Transverse colon (tissue), 4 donors: ENCODE measurements around the gene SERPIND1. TPM values are rescaled to one million over a fixed set of nuclear protein-coding genes. Genes with fewer than 3 reads are reported as not detected.

ENCODE experiments used
- DNase-seq: peaks from one replicate; pipeline ENCODE4 v3.0.0-alpha.2; 2019
- H3K27ac ChIP-seq, 4 donors: fragments of 200-600 bp; sonication (generic); 2 replicates each; pipeline ENCODE4 v1.5.1; 2016 to 2018; ENCODE audit warnings: inconsistent platforms in 4 of 4
- H3K27me3 ChIP-seq: fragments of 200-600 bp; sonication (generic); 2 replicates; pipeline ENCODE4 v1.5.1; 2017; ENCODE audit warnings: inconsistent platforms
- H3K36me3 ChIP-seq, 4 donors: fragments of 200-600 bp; sonication (generic); 2 replicates each; pipeline ENCODE4 v1.5.1; 2017 to 2019; ENCODE audit warnings: inconsistent platforms in 4 of 4
- H3K4me1 ChIP-seq, 4 donors: fragments of 200-600 bp; sonication (generic); 2 replicates each; pipeline ENCODE4 v1.5.1; 2017 to 2020; ENCODE audit warnings: inconsistent platforms in 4 of 4
- H3K4me3 ChIP-seq, 4 donors: fragments of 200-600 bp; sonication (generic); 1 replicate in 1 of 4; 2 replicates in 3 of 4; pipeline versions ENCODE4 v1.5.1 to v1.6.1; 2017 to 2019; ENCODE audit warnings: inconsistent platforms in 4 of 4
- H3K9me3 ChIP-seq, 2 donors: fragments of 200-600 bp; sonication (generic); 2 replicates each; pipeline ENCODE4 v1.5.1; 2017 to 2019; ENCODE audit warnings: inconsistent platforms in 2 of 2
- EP300 ChIP-seq: sonication (generic); formaldehyde crosslinking; IDR thresholded peaks from one replicate; pipeline ENCODE4 v1.6.1; 2017; ENCODE audit warnings: antibody characterized with exemption, low read depth
- POLR2A ChIP-seq: fragments of 450-650 bp; IDR thresholded peaks from one replicate; pipeline ENCODE4 v1.6.1; 2016; ENCODE audit warnings: antibody characterized with exemption, mild to moderate bottlenecking, moderate library complexity
- POLR2AphosphoS5 ChIP-seq, 3 donors: sonication (generic); formaldehyde crosslinking; IDR thresholded peaks; one replicate each; pipeline ENCODE4 v1.6.1; 2016; ENCODE audit warnings: antibody characterized with exemption in 3 of 3
- WGBS, 2 donors: methylation state at CpG; one replicate each; pipeline ENCODE4 v1.1.5; 2018; ENCODE audit warnings: low coverage in 1 of 2; 5-methylcytosine and 5-hydroxymethylcytosine counted together
- in situ Hi-C, 4 donors: fragments of 200-750 bp; cut with MboI; loops; one replicate each; pipeline versions ENCODE4 v1.15.0 to v1.15.1; 2017; ENCODE audit warnings: low sequenced_read_pairs in 3 of 4, low pct_ligation_motif_present in 1 of 4, low pct_unique_long_range_greater_than_20kb in 1 of 4
- intact Hi-C: fragments of 100-400 bp; cut with DNase I; formaldehyde crosslinking; loops from one replicate; pipeline ENCODE4 v1.15.1; 2023; ENCODE audit warnings: low total_unique reads
- total RNA-seq, 4 donors: library from RNA; depleted of rRNA; stranded (reverse); fragments of >200 nt; gene quantifications; one replicate each; pipeline ENCODE4 v1.1.0, GENCODE V29; 2016
- TF ChIP-seq, protein P1 (sequence below), 5 experiments: fragments of 200-600 bp in 3 of 5; fragments of 450-650 bp in 2 of 5; sonication (generic) in 3 of 5; IDR thresholded peaks; 1 replicate in 2 of 5; 2 replicates in 3 of 5; pipeline ENCODE4 v1.5.1; 2016 to 2017; ENCODE audit warnings: antibody characterized with exemption in 5 of 5, inconsistent platforms in 3 of 5, mild to moderate bottlenecking in 2 of 5, moderate library complexity in 1 of 5

The SERPIND1 gene
- total RNA-seq, 4 donors from 2014 or later: not detected

DNA sequence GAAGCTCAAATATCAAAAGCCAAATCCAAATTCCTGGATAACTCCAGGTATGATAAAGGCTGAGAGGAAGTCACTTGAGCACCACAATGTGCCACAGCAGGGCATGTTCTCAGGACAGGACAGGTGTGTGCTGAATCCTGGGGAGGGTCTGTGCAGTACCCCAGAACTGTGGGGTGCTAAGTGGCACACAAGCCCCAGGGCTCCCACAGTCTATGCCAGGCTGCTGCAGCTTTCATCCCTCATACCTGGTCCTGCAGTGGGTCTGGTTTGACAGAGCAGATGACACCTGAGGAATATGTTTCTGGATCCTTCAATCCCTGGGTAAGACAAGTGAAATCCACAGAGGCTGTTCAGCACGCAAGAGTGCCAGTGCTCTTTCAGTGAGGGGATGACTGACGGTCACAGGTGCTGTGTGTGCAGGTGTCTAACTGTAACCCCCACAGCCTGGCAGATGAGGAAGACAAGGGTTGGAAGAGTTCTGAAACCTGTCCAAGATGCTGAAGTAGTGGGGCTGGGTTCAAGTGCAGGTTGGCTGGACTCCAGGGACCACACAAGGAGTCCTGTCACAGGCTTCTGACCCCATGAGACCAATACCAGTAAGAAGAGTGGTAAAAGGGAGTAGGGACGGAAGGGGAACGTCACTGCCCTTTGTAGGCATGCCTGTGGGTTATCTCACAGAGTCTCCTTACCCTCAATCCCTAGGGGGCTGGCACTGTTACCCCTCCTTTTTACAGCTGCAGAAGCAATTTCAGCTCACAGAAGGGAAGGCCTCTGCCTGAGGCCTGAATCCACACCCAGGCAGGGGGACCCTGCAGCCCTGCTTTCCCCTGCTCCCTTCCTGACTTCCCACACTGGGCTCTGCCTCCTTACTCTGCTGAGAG, 14.1 kb downstream of the SERPIND1 start:
- TF ChIP-seq POLR2AphosphoS5 (IDR thresholded peaks at IDR 0.05) (no peak), EP300 (no peak), POLR2A (no peak)
- TF ChIP-seq, protein P1, sequence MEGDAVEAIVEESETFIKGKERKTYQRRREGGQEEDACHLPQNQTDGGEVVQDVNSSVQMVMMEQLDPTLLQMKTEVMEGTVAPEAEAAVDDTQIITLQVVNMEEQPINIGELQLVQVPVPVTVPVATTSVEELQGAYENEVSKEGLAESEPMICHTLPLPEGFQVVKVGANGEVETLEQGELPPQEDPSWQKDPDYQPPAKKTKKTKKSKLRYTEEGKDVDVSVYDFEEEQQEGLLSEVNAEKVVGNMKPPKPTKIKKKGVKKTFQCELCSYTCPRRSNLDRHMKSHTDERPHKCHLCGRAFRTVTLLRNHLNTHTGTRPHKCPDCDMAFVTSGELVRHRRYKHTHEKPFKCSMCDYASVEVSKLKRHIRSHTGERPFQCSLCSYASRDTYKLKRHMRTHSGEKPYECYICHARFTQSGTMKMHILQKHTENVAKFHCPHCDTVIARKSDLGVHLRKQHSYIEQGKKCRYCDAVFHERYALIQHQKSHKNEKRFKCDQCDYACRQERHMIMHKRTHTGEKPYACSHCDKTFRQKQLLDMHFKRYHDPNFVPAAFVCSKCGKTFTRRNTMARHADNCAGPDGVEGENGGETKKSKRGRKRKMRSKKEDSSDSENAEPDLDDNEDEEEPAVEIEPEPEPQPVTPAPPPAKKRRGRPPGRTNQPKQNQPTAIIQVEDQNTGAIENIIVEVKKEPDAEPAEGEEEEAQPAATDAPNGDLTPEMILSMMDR (IDR thresholded peaks at IDR 0.05): no peak
- Histone ChIP-seq H3K9me3 (no peaks in the 10 kb centered on the region), H3K27ac (no peak overlapping the region), H3K4me3 (no peak overlapping the region), H3K36me3 (peaks cover 0 to 8% (median 3%) of the 10 kb centered on the region in 4 donors), H3K4me1 (peaks cover 0 to 4% (median 0%) of the 10 kb centered on the region in 4 donors), H3K27me3 (no peaks in the 10 kb centered on the region)
- no peak for DNase-seq
- intact Hi-C loops (no loop called here), in situ Hi-C loops (no loop called here)
- 89 to 95% methylated on average over 3 to 4 of the region's 4 CpGs for WGBS, 2 donors

DNA sequence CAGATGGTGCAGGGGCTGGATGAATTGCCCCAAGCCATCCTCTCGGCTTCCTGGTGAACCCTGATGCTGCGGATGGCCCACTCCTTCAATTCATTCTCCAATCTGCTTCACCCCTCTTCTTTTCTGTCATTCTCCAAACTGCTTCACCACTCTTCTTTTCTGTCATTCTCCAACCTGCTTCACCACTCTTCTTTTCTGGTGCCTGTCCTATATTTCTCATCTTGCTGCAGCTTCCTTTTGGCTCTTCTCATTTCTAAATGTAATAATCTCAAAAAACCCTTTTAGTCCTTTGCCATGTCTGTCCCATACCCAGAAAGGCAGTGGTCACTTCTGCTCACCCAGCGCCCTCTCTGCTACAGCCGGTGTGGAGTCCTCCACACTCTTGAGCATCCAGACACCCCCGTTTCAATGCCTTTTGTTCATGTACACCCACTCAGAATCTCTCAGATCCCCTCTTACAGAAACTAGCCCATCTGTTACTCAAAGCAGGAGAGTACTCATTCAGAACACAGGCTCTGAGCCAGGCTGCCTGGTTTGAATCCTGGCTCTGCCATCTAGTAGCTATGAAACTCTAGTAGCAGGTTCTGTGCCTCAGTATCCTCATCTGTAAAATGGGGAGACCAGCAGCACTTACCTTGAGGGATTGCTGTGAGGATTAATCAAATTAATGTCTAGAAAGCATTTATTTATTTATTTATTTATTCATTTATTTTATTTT, 14.9 kb downstream of the SERPIND1 start:
- Histone ChIP-seq H3K9me3 (no peaks in the 10 kb centered on the region), H3K27me3 (no peaks in the 10 kb centered on the region), H3K4me1 (peaks cover 0 to 4% (median 0%) of the 10 kb centered on the region in 4 donors), H3K4me3 (no peak overlapping the region), H3K36me3 (peaks cover 0 to 8% (median 3%) of the 10 kb centered on the region in 4 donors), H3K27ac (no peak overlapping the region)
- no peak for TF ChIP-seq EP300
- TF ChIP-seq POLR2A: no peak
- no peak for TF ChIP-seq POLR2AphosphoS5 (IDR thresholded peaks at IDR 0.05)
- TF ChIP-seq, protein P1 (IDR thresholded peaks at IDR 0.05): no peak
- DNase-seq: no peak
- in situ Hi-C loops: no loop called here
- 93 to 100% methylated on average over 4 to 5 of the region's 5 CpGs for WGBS, 2 donors
- intact Hi-C loops: no loop called here

DNA sequence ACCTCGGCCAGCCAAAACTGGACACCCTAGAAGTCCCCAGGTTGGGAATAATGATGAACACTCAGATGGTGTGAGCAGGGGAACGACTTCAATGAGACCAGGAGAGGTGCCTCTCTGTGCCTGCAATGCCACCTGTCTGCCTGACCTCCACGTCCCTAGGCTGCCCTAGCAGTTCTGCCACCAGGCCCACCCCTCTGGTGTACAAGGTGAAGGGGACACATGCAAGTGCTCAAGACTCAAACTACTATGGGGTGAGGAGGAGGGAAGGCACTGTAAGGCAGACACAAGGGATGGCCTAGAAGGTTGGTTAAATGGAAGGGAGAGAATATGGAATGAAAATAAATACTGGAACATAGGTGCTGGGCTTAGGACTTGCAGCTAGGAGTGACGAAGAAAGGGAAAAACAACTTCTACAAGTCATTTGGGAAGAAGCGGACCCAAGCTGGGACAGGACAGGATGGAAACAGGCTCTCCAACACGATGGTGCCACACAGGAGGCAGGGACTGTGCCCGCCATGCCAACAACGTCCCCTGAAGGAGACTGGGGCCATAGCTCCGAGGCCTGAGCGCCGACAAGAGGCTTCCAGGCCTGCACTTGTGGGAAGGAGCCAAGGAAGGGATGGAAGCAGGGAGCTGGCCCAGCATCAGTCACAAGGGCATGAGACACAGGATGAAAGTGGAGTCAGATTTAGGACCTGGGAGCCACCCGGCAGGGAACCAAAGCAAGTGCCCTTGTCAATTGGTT, 18.5 kb downstream of the SERPIND1 start:
- WGBS, 2 donors: 94 to 96% methylated on average over 9 to 12 of the region's 12 CpGs
- DNase-seq: no peak
- Histone ChIP-seq H3K27ac (no peak overlapping the region), H3K27me3 (no peaks in the 10 kb centered on the region), H3K4me1 (peaks cover 0 to 4% (median 0%) of the 10 kb centered on the region in 4 donors), H3K9me3 (no peaks in the 10 kb centered on the region), H3K4me3 (no peak overlapping the region), H3K36me3 (peaks cover 0 to 27% (median 12%) of the 10 kb centered on the region in 4 donors)
- in situ Hi-C loops (no loop called here), intact Hi-C loops (no loop called here)
- no peak for TF ChIP-seq POLR2A
- TF ChIP-seq, protein P1 (IDR thresholded peaks at IDR 0.05): no peak
- no peak for TF ChIP-seq EP300
- no peak for TF ChIP-seq POLR2AphosphoS5 (IDR thresholded peaks at IDR 0.05)
